ENCODE measurements around the gene ZNF536.

DNA sequence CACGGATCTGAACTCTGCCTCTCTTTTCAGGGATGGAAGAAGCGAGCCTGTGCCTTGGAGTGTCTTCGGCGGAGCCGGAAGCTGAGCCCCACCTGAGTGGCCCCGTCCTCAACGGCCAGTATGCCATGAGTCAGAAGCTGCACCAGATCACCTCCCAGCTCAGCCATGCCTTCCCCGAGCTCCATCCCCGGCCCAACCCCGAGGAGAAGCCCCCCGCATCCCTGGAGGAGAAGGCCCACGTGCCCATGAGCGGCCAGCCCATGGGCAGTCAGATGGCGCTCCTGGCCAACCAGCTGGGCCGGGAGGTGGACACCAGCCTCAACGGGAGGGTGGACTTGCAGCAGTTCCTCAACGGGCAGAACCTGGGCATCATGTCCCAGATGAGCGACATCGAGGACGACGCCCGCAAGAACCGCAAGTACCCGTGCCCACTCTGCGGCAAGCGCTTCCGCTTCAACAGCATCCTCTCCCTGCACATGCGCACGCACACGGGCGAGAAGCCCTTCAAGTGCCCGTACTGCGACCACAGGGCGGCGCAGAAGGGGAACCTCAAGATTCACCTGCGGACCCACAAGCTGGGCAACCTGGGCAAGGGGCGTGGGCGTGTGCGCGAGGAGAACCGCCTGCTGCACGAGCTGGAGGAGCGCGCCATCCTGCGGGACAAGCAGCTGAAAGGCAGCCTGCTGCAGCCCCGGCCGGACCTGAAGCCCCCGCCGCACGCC is 71.5 kb downstream of the ZNF536 start:
- TF ChIP-seq TCF7 (IDR thresholded peaks at IDR 0.05; ENCODE audit: borderline replicate concordance) (no peak), POLR2A (IDR thresholded peaks at IDR 0.05; ENCODE audit: low read depth, low read length) (no peak), KDM1A (IDR thresholded peaks at IDR 0.05; ENCODE audit: borderline replicate concordance) (no peak), BACH1 (IDR thresholded peaks at IDR 0.05; ENCODE audit: borderline replicate concordance) (no peak), TAF1 (IDR thresholded peaks at IDR 0.05; ENCODE audit: borderline replicate concordance, low read depth, low read length) (no peak), ATF7 (IDR thresholded peaks at IDR 0.05; ENCODE audit: low read depth) (no peak)
